Muscle layer of colon (tissue), 2 donors: ENCODE data around the gene SULF2.

Source experiments
- H3K27ac ChIP-seq: one replicate; pipeline ENCODE4 v1.7.0; 2013; ENCODE audit warnings: low read depth, mild to moderate bottlenecking, low read length, moderate library complexity
- H3K27me3 ChIP-seq, 2 donors: one replicate each; pipeline ENCODE4 v1.7.0; 2013; ENCODE audit warnings: low read length in 2 of 2, mild to moderate bottlenecking in 2 of 2; ENCODE audit not compliant: insufficient read depth in 2 of 2, control insufficient read depth in 1 of 2
- H3K36me3 ChIP-seq: one replicate; pipeline ENCODE4 v1.7.0; 2013; ENCODE audit warnings: mild to moderate bottlenecking, low read length; ENCODE audit not compliant: insufficient read depth
- H3K4me1 ChIP-seq: one replicate; pipeline ENCODE4 v1.7.0; 2013; ENCODE audit warnings: mild to moderate bottlenecking, low read length; ENCODE audit not compliant: insufficient read depth
- H3K4me3 ChIP-seq, 2 donors: one replicate each; pipeline ENCODE4 v1.7.0; 2013; ENCODE audit warnings: low read length in 2 of 2, low read depth in 1 of 2, mild to moderate bottlenecking in 1 of 2, moderate library complexity in 1 of 2
- H3K9ac ChIP-seq: one replicate; pipeline ENCODE4 v1.7.0; 2013; ENCODE audit warnings: low read length
- H3K9me3 ChIP-seq: one replicate; pipeline ENCODE4 v1.7.0; 2013; ENCODE audit warnings: mild to moderate bottlenecking, low read length
- donor health status: abdominal sarcoma.
- donor health status: Adenocarcinoma of cecum.

SULF2 gene

DNA sequence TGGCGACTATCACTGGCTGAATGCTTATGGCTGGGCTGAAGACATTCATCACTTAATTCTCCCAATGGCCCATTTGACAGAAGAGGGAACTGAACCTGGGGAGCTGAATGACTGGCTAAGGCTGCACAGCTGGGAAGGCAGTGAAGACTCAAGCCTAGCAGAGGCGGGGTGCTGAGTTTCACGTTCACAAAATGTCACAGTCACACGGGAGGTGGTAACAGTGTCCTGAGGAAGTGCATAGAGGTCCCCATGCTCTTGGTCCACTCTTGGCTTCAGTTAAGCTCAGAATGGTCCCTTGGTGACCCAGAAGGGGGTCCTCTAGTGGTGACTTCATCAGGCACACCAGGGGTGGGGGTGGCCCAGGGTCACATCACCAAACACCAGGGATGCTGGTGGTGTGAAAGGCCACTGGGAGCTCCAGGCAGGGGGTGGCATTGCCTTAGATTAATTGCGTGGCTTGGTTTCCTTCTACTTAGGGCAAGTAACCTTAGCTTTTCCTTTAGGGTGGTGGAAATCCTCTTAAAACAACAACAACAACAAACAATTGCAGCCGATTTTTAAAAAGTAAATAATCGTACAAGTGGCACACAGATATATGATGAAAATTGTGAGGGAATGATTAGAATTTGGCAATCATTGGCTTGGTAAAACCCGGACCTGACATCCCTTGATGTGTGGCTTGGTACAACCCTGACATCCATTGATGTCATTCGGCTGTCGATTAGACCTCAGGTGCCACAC lies 45.0 kb downstream of the SULF2 start:
- no peaks in the 10 kb centered on the region for H3K36me3 ChIP-seq
- H3K9ac ChIP-seq = no peak overlapping the region
- no peak overlapping the region for H3K27ac ChIP-seq
- H3K9me3 ChIP-seq = no peaks in the 10 kb centered on the region
- no peak overlapping the region for H3K4me3 ChIP-seq
- H3K27me3 ChIP-seq = peaks cover 0 to 5% of the 10 kb centered on the region in 2 donors
- no peaks in the 10 kb centered on the region for H3K4me1 ChIP-seq

DNA sequence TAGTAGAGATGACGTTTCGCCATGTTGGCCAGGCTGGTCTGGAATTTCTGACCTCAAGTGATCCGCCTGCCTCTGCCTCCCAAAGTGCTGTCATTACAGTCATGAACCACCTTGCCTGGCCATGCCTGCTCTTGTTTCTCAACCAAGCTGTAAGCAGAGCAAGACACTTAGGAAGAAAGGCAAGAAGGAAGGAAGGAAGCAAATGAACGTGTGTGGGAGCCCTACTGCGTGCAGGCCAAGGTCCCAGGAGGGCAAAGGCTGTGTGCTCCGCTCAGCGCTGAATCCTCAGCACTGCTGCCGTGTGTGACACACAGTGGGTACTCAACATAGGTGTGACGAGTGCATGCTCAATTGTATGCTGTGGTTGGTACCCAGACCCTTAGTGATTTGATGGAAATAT lies 47.4 kb downstream of the SULF2 start:
- no peaks in the 10 kb centered on the region for H3K27me3 ChIP-seq
- H3K4me1 ChIP-seq = no peaks in the 10 kb centered on the region
- no peaks in the 10 kb centered on the region for H3K9me3 ChIP-seq
- no peak overlapping the region for H3K9ac ChIP-seq
- H3K36me3 ChIP-seq = no peaks in the 10 kb centered on the region
- no peak overlapping the region for H3K4me3 ChIP-seq
- H3K27ac ChIP-seq = no peak overlapping the region

DNA sequence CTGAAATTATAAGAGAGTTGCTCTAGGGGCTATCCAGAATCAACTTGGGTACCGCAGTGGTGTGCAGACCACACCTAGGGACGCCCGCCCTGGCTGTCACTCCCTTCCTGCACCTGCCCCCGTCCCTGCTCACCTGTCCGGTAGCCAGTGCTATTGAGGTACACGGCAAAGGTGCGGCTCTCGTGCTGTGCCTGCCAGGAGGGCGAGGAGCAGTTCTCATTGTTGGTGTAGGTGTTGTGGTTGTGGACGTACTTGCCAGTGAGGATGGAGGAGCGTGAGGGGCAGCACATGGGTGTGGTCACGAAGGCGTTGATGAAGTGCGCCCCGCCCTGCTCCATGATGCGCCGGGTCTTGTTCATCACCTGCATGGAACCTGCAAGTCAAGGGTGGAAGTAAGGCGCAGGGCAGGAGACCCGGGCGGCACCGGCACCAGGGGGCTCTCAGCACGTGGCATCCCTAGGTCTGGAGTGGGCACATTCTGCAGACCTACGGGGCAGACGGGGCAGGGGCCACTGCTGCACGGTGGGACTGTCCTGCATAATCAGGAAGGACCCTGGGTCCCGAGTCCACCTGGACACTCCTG lies 48.6 kb downstream of the SULF2 start:
- H3K27me3 ChIP-seq = no peaks in the 10 kb centered on the region
- H3K27ac ChIP-seq = no peak overlapping the region
- no peaks in the 10 kb centered on the region for H3K9me3 ChIP-seq
- no peak overlapping the region for H3K9ac ChIP-seq
- no peaks in the 10 kb centered on the region for H3K4me1 ChIP-seq
- H3K4me3 ChIP-seq = no peak overlapping the region
- no peaks in the 10 kb centered on the region for H3K36me3 ChIP-seq

DNA sequence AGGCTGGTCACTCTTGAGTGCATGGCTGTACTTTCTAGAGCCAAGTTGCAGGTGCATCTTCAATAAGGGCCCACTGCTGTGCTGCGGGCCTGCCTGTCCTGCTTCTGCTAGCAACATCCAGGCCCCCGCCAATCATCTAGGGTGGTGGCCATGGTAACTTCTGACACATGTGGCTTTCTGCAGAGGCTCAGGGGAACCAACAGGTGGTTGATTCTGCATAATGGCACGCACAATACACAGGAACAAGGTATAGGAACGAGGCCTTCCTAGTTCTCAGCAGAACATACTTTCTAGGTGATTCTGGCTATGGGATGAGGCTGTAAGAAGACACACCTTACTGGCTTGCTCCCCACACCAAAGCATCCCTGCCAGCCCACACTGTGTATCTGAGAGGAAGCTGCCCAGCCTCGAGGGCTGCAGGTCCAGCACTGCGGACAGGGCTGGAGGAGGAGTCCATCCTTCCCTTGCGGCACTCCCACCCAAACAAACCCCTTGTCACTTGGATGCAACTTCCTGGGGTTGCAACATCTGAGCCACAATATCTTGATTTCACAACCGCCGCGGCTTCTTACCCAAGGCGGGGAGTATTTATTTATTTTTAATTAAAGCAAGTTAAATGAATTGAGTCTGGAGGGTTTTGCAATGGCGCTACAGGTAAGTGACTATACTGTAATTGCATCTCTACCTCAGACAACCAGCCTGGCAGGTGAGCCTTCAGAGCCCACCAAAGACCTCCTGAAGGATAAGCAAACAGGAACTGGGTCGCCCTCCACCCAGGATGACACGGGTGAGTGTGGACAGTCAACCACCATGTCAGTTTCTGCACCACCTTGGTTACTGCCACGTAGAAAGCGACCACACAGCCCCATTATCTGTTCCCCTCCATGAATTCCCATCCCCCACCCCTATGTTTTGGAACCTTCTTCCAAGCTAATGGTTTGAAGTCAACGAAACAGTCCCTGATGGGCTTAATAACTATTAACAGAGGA lies 49.6 kb downstream of the SULF2 start:
- Histone ChIP-seq H3K36me3 (no peaks in the 10 kb centered on the region), H3K27ac (no peak overlapping the region), H3K9ac (no peak overlapping the region), H3K4me1 (no peaks in the 10 kb centered on the region), H3K27me3 (no peaks in the 10 kb centered on the region), H3K9me3 (no peaks in the 10 kb centered on the region), H3K4me3 (no peak overlapping the region)

DNA sequence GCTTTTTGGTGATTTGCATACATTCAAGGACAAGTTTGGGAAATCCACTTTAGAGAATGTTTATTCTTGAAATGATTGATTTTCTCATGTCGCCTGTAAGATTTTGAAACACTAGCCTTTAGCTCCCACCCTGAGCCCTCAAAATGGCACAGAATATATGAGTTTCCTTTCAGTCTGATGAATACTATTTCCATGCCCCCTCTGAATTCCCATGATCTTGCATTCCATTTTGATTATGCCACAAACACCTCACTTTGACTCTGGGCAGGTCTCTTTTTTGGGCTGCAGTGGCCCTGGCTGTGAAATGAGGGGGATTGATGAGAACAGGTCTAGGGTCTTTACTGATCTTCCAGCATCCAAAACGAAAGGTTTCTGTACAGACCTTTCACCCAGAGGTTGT lies 50.4 kb downstream of the SULF2 start:
- no peaks in the 10 kb centered on the region for H3K27me3 ChIP-seq
- H3K36me3 ChIP-seq = no peaks in the 10 kb centered on the region
- H3K9me3 ChIP-seq = no peaks in the 10 kb centered on the region
- H3K4me3 ChIP-seq = no peak overlapping the region
- no peaks in the 10 kb centered on the region for H3K4me1 ChIP-seq
- no peak overlapping the region for H3K9ac ChIP-seq
- H3K27ac ChIP-seq = no peak overlapping the region

DNA sequence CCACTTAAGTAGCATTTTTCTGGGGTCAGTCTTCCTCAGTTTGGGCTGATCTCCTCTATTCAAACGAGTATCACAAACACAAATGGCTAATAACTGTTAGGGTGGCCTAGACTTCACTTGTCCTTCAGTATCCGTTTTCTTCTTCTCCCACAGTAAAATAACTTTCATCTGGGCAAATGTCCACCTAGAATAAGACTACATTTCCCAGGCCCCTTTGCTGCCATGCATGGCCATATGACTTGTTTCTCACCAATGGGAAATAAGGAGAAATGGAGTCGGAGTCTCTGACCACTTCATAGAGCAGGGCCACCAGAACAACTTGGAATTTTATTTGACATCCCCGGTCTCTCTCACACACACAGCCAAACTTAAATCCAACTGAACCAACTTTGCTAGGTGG lies 51.4 kb downstream of the SULF2 start:
- Histone ChIP-seq H3K9me3 (no peaks in the 10 kb centered on the region), H3K9ac (no peak overlapping the region), H3K27me3 (no peaks in the 10 kb centered on the region), H3K36me3 (no peaks in the 10 kb centered on the region), H3K27ac (no peak overlapping the region), H3K4me1 (no peaks in the 10 kb centered on the region), H3K4me3 (no peak overlapping the region)

DNA sequence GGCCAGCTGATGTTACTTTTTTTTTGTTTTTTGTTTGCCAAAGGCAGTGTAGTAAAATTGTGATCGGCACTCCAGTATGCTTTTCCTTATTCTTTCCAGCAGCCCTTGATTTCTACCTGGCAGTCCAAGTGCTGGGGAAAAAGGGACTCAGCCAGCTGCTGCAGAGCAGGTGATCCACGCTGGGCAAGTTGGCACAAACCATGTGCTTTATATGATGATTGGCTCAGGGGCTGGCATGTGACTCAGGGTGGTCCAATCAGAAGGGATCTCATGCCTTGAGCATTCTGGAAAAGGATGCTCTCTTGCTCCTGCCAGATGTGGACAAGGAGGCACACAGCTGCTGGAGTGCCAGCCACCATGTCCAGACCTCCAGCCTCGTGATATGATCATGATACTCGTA lies 54.5 kb downstream of the SULF2 start:
- H3K4me1 ChIP-seq = no peaks in the 10 kb centered on the region
- H3K4me3 ChIP-seq = no peak overlapping the region
- no peaks in the 10 kb centered on the region for H3K27me3 ChIP-seq
- no peak overlapping the region for H3K27ac ChIP-seq
- H3K36me3 ChIP-seq = no peaks in the 10 kb centered on the region
- H3K9ac ChIP-seq = no peak overlapping the region
- H3K9me3 ChIP-seq = no peaks in the 10 kb centered on the region

DNA sequence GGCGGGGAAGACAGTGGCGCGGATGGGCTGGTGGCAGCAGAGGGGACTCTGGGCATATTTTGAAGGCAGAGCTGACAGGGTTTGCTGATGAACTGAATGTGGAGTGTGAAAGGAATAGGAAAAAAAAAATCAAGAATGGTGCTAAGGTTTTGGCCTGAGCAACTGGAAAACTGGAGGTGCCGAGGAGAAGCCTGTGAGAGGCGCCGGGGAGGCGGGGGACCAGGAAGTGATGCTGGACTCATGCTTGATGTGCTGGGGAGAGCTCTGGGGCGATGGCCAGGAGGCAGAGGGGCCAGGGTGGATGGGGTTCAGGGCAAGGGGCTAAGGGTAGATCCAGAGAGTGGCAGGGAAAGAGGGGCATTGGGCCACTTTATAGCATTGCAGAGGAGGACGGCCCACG lies 55.8 kb downstream of the SULF2 start:
- Histone ChIP-seq H3K27ac (no peak overlapping the region), H3K9me3 (no peaks in the 10 kb centered on the region), H3K4me3 (no peak overlapping the region), H3K36me3 (no peaks in the 10 kb centered on the region), H3K4me1 (no peaks in the 10 kb centered on the region), H3K27me3 (no peaks in the 10 kb centered on the region), H3K9ac (no peak overlapping the region)

DNA sequence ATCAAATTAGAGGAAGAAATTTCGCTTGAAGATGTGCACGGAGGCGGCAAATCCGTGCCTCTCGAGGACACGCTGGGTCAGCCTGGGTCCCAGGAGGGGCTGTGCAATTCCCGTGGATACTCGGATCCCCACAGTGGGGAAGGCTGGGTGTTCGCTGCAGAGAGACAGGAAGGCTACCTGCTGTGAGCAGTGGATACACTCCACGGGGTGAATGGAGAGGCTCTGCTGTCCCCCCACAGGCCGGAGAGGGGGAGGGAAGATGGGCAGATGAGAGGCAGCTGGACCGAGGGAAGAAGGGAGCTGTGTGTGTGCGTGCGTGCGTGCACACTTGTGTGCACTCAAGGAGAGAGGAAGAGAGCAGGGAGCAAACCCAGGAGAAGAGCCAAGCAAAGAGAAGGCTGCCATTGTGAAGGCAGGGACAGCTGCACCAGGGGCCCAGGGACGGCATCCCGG lies 57.3 kb downstream of the SULF2 start:
- no peaks in the 10 kb centered on the region for H3K9me3 ChIP-seq
- no peak overlapping the region for H3K9ac ChIP-seq
- H3K27me3 ChIP-seq = no peaks in the 10 kb centered on the region
- H3K4me3 ChIP-seq = no peak overlapping the region
- no peak overlapping the region for H3K27ac ChIP-seq
- H3K36me3 ChIP-seq = no peaks in the 10 kb centered on the region
- H3K4me1 ChIP-seq = no peaks in the 10 kb centered on the region

DNA sequence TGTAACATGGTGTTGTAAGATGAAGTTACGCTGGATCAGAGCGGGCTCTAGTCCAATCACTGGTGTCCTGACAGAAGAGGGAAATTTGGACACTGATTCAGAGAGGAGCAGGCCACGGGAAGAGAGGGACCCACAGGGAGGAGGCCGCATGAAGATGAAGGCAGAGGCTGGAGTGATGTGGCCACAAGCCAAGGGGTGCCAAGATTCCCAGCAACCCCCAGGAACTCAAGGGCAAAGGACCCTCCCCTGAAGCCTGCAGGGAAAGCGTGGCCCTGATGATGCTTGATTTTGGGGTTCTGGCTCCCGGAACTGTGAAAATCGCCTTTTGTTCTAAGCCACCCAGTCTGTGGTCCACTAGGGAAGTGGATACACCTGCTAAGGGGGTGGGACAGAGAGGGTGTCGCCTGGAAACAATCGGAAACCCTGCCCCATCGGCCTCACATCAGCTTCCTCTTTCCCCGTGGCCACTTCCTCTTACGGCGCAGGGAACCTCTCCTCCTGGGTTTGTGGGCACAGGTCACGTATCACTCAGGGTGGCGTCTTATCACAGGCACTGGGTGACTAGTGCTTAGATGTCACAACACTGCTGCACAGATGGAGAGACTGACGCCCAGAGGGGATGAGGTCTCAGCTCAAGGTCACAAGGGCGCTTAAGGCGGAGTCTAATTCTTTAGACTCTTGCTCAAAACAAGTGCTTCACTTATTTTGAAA lies 58.0 kb downstream of the SULF2 start:
- H3K9me3 ChIP-seq = no peaks in the 10 kb centered on the region
- H3K4me1 ChIP-seq = no peaks in the 10 kb centered on the region
- no peak overlapping the region for H3K27ac ChIP-seq
- no peak overlapping the region for H3K9ac ChIP-seq
- H3K4me3 ChIP-seq = no peak overlapping the region
- H3K36me3 ChIP-seq = no peaks in the 10 kb centered on the region
- H3K27me3 ChIP-seq = no peaks in the 10 kb centered on the region

DNA sequence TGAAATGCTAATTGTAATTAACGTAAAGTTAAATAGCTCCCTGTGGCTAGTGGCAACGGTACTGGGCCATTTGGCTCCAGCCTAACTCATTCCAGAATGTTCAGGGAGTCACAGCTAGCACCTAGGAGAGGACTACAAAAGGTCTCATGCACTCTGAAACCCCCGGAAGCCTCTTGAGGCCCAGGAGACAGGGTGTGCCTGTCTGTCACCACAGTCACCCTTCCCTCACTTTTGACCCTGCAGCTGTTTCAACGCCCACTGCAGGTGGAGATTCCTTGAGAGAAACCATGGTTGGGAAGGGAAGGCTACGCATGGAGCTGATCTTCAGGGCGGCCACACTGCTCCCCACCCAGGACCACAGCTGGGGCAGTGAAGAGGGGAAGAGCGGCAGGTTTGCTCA lies 58.6 kb downstream of the SULF2 start:
- Histone ChIP-seq H3K27ac (no peak overlapping the region), H3K4me3 (no peak overlapping the region)

More for the DNA sequence above, 58.6 kb downstream of the SULF2 start:
- Histone ChIP-seq H3K36me3 (no peaks in the 10 kb centered on the region), H3K4me1 (no peaks in the 10 kb centered on the region), H3K27me3 (no peaks in the 10 kb centered on the region), H3K9me3 (no peaks in the 10 kb centered on the region), H3K9ac (no peak overlapping the region)
